Measurements from ENCODE around the gene CDH4.

CDH4 gene

GRCh38 chr20:61657721-61658377 lies 405.8 kb downstream of the CDH4 start:
- no peak for DNase-seq (ENCODE audit: low read depth)

GRCh38 chr20:61658563-61658962 lies 406.5 kb downstream of the CDH4 start:
- DNase-seq (ENCODE audit: low read depth), result no peak

DNA sequence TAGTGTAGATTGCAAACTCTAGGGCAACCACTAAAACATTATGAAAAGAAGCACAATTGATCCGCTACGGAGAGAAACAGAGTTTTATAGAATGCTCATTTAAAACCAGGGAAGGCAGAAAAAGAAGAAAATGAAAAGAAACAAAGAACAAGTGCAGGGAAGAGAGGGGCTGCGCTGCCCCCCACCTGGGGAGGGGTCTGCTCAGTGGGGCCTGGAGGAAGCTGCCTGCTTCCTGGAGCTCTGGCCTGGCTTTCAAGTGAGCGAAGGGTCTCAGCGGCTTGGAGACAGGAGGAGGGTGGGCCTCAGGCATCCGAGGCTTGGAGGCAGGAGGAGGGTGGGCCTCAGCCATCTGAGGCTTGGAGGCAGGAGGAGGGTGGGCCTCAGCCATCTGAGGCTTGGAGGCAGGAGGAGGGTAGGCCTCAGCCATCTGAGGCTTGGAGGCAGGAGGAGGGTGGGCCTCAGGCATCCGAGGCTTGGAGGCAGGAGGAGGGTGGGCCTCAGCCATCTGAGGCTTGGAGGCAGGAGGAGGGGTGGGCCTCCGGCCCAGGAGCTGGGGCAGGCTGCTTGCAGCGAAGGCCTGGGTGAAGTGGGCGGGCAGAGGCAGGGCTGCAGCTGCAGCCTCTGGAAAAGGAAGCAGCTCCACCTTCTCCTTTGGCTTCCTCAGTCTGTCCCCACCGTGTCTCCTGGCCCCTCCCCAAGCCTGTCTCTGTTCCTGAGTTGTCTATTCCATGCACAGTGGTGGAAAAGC lies 407.4 kb downstream of the CDH4 start:
- DNase-seq (ENCODE audit: low read depth), result no peak

DNA sequence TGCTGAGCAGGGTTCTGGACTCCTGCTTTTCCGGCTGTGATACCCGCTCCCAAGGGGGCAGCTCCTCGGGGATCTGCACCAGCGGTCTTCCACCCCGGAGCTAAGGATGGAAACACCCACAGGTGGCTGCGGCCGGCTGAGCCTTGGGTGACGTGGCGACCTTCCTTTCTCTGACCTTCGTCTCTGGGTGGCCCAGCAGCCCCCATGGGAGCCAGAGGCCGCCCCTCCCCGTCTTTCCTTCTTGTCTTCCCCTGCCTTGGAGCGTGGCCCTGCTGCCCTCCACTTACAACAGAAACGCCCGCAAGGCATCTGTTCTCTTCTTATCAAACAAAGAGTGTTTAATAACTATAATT lies 407.9 kb downstream of the CDH4 start:
- DNase-seq (ENCODE audit: low read depth), result no peak

DNA sequence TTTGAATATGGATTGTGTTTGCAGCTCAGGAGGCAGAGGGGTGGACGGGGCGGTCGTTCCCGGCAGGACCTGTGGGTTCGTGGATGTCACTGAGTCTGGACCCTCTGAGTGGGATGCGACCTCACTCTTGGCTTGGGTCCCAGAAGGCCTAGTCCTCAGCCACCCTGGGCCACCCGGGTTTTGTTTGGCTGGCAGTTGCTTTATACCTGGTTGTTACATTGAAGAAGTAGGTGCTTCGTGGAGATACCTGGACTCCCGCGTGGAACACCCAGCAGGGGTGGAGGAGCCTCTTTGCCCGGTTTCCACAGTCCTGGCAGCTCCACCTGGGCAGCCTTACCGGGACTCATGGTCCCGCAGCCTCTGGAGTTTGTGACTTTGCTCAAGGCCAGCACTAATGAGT lies 408.5 kb downstream of the CDH4 start:
- no peak for DNase-seq (ENCODE audit: low read depth)

DNA sequence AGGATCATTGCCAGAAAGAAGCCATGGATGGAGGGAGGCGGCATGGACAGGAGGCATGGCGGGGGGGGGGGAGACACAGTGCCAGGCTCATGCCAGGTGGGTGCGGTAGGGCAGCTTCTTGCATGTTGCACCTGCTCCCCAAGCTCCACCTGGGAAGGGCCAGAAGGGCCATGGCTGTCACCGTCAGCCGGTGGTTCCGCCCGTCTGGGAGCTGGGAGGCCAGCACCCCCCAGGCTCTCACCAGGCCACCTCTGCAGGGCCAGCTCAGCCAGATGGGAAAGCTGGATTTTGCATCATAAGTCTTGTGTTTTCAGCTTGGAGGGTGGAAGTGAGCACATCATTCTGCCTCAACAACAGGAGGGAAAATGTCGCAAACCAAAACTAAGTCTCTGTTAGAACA lies 409.0 kb downstream of the CDH4 start:
- DNase-seq (ENCODE audit: low read depth), result no peak

GRCh38 chr20:61661583-61661982 lies 409.5 kb downstream of the CDH4 start:
- DNase-seq (ENCODE audit: low read depth), result no peak

GRCh38 chr20:61662226-61662967 lies 410.3 kb downstream of the CDH4 start:
- DNase-seq (ENCODE audit: low read depth), result no peak

DNA sequence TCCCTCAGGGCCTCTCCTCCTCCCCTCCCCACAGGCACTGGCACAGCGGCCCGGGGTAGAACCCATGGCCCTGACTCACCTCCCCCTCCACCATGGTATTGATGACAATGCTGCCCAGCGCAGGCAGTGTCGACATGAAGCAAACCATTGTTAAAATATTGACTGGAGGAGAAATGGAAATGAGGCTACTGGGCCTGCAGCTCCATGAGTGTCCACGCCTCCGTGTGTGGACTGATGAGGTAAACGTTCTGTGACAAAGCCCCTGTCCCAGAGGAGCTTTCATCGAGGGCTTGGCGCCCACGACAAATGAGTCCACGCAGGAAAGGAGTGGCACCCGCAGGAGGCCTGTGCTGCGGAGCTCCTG lies 410.9 kb downstream of the CDH4 start:
- no peak for DNase-seq (ENCODE audit: low read depth)

- DNase-seq (ENCODE audit: low read depth), result no peak
These were observed 411.7 kb downstream of the CDH4 start for GRCh38 chr20:61663521-61664425.

DNA sequence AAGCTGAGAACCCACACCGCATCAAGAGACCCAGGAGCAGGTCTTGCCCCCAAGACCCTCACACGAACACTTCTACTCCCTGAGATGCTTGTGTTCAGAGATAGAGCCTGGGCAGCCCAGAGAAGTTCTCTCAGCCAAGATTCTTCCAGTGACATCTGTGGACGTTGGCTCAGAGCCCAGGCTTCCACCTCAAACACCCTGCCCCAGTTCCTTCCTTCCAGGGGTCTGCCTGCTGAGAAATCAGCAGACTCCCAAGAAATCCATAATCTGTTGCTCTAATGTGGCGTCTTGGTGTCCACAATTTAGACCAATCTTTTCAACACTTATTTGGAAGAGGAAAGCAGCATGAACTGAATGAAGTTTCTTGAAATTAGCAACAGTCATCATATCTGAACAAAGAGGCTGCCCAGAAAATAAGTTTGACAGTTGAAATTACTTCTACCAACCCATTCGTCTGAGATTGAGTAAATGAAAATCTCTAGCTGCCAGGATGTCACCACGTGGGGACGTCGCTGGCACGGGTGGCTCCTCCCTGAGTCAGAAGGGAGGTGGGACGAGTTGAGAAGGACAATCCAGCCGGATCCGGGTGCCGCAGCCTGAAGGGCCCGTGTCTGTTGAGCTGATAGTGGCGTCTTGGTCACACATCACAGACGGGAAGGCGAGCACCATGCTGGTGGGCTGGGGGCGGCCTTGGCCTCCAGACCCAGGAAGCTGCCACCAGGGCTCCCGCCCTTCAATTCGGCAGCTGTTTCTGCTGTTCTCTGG lies 412.7 kb downstream of the CDH4 start:
- no peak for DNase-seq (ENCODE audit: low read depth)

DNA sequence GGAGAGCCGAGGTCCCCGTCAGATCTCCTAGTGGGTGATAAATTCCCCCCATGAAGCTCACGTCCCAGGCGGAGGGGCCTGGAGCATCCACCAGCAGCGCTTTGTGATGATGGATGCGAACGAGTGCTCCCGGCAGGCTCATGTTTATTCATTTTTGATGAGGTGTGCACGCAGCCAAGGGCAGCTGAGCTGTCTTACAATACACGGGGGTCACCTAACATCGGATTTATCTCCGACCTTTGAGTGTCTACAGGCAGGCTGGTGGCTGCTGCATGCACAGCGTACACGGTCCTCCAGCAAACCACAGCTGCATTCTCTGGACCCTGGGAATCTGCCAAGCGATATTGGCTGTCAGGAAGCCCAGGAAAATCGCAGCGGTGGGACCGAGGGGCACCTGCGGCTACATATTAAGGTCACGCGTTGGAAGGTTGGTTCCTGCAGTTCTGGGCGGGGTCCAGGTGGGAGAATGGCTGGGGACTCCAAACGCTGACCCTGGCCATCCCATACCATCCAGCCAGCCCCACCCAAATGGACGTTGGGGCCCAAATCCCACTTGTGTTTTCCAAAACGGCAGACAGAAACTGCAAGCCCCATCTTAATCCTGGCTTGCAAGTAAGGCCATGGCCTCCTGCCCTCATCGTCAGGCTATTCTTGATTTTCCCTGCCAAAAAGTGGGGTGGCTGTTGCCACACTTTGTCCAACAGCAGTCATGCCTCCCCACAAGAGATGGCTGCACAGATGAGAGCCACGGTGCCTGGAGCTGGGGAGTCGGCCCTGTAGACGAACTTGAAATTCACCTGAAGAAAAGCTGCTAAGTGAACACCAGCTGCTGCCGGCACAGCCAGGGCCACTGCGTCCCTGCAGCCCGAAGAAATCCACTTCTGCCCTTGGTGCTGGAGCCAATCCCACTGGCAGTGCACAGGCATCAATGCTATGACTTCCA lies 413.7 kb downstream of the CDH4 start:
- DNase-seq (ENCODE audit: low read depth), result no peak

DNA sequence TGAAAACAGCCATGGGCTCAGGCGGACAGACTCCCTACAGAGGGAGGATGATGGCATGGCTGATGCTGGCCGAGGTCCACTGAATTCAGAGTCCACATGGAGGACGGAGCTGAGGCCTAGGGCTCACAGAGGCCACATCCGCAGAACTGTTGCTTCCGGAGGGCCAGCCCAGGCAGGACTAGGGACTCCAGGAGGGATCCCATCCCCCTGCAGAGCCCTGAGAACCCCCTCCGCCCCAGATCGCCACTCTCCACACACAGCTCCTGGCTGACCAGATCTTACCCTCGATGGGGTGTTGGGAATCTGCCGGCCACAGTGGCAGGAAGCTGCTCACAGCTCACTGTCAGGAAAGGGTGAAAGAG lies 414.4 kb downstream of the CDH4 start:
- DNase-seq (ENCODE audit: low read depth), result no peak

DNA sequence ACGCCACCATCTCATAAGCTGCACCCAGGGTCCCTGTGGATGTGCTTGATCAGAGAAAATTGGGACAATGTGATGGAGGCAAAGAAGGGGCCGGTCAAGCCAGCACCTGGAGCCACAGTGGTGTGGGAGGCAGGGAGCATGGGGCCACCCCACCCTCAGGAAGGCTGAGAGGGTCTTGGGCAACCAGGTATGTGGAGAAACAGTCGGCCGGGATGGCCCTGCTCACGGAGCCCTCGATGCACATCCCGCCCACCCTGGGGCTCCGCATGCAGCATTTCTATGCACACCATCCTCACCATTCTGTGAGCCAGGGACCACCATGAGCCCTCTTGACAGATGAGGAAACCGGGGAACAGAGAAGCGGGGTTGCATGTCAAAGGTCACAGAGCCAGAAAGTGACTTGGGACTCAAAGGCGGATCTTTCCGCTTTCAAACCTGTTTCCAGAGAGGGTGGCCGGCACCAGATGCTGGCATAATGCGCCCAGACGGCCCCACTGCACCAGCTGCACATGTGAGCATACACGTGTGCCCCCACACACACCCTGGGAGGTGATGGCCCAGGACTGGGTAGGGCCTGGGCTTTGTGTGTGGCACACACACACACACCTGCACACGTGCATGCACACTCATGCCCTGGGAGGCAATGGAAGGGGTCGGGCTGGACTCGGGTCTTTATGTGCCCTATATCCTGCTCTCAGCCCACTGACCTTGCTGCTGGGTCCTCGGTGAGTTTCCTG lies 415.2 kb downstream of the CDH4 start:
- DNase-seq (ENCODE audit: low read depth), result no peak

DNA sequence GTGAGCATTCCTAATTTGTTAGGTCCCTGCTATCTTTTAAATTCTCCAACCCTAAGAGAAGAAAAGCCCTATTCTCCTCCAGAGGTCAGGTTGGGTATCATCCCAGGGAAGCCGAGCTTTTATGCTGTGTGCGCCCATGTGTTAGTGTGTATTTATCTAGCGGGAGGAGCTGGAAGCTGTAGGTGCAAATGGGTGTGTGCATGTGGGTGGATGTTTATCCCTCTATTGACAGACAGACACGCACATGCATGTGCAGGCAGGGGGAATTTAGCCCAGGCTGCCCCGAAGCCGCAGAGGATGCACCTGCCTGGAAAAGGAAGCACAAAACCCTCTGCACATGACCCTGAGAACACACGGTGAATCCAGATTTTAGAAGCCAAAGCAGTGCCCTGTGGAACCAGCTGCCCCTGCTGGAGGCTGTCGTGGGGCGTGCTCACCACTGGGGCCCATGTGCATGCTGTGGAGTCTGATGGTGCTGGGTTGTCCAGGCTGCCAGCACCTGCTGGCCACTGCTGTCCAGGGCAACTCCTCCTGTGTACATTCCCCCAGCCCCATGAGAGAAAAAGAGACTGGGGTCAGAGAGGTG lies 416.1 kb downstream of the CDH4 start:
- DNase-seq (ENCODE audit: low read depth), result no peak

- no peak for DNase-seq (ENCODE audit: low read depth)
These were observed 416.9 kb downstream of the CDH4 start for GRCh38 chr20:61668771-61669503.

DNA sequence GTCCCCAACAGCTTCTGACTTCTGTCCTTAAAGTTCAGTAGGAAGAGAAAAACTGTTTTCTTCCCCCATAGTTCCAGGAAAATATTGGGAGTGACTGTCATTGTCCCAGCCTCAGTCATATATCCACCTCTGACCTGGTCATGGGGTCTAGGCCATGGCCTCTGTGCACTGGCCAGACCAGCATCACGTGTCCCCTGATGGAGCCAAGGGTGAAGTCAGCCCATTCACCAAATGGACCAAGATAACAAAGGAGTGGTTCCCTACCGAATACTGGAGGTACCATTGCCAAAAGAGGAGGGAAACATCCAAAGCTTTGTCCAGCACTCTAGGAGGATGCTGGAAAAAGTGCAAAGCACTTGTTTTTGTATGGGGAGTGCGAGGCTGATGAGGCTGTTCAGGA lies 418.2 kb downstream of the CDH4 start:
- DNase-seq (ENCODE audit: low read depth), result no peak

DNA sequence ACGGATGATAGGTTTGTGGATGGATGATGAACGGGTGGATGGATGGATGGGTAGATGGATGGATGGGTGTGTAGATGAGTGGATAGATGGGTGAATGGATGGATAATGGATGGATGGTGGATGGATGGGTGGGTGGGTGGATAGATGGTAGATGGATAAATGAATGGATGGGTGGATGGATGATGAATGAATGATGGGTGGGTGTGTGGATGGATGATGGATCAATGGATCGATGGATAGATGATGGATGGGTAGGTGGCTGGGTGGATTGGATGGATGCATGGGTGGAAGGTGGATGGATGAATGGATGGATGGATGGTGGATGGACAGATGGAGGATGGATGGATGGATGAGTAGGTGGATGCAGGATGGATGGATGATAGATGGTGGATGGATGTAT lies 419.5 kb downstream of the CDH4 start:
- no peak for DNase-seq (ENCODE audit: low read depth)
